ENCODE measurements around the gene ZNF414. TPM values are rescaled to one million over a fixed set of nuclear protein-coding genes. Genes with fewer than 3 reads are reported as not detected.
A peak's percentile ranks its signal among the peaks of the same experiment; 100 is the strongest.

Gene ZNF414
- total RNA-seq, 1 donor from 2014 or later, result 22.9 TPM

GRCh38 chr19:8529369-8530006 lies 15.5 kb upstream of the ZNF414 start:
- H3K27ac Mint-ChIP-seq (ENCODE audit: unreplicated experiment), result no peak overlapping the region
- peaks cover 18% of the 10 kb centered on the region for H3K36me3 Mint-ChIP-seq (ENCODE audit: low read depth, unreplicated experiment)
- peak overlapping the region; percentile 45 for H3K4me3 Mint-ChIP-seq (ENCODE audit: unreplicated experiment)
- H3K4me1 Mint-ChIP-seq (ENCODE audit: unreplicated experiment), result peaks cover 7% of the 10 kb centered on the region
- DNase-seq (ENCODE audit: low spot score), result no peak
- peaks cover 6% of the 10 kb centered on the region for H3K27me3 Mint-ChIP-seq (ENCODE audit: unreplicated experiment)
- TF ChIP-seq, protein P1, sequence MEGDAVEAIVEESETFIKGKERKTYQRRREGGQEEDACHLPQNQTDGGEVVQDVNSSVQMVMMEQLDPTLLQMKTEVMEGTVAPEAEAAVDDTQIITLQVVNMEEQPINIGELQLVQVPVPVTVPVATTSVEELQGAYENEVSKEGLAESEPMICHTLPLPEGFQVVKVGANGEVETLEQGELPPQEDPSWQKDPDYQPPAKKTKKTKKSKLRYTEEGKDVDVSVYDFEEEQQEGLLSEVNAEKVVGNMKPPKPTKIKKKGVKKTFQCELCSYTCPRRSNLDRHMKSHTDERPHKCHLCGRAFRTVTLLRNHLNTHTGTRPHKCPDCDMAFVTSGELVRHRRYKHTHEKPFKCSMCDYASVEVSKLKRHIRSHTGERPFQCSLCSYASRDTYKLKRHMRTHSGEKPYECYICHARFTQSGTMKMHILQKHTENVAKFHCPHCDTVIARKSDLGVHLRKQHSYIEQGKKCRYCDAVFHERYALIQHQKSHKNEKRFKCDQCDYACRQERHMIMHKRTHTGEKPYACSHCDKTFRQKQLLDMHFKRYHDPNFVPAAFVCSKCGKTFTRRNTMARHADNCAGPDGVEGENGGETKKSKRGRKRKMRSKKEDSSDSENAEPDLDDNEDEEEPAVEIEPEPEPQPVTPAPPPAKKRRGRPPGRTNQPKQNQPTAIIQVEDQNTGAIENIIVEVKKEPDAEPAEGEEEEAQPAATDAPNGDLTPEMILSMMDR (IDR thresholded peaks at IDR 0.05; ENCODE audit: unreplicated experiment), result no peak
- no peaks in the 10 kb centered on the region for H3K9me3 Mint-ChIP-seq (ENCODE audit: unreplicated experiment)

GRCh38 chr19:8528500-8528899 lies 14.5 kb upstream of the ZNF414 start:
- H3K36me3 Mint-ChIP-seq (ENCODE audit: low read depth, unreplicated experiment), result peaks cover 18% of the 10 kb centered on the region
- H3K4me3 Mint-ChIP-seq (ENCODE audit: unreplicated experiment), result peak overlapping the region; percentile 43
- no peak for DNase-seq (ENCODE audit: low spot score)
- peak overlapping the region; percentile 5 for H3K27ac Mint-ChIP-seq (ENCODE audit: unreplicated experiment)
- no peaks in the 10 kb centered on the region for H3K9me3 Mint-ChIP-seq (ENCODE audit: unreplicated experiment)
- H3K4me1 Mint-ChIP-seq (ENCODE audit: unreplicated experiment), result peaks cover 7% of the 10 kb centered on the region
- peaks cover 6% of the 10 kb centered on the region for H3K27me3 Mint-ChIP-seq (ENCODE audit: unreplicated experiment)
- TF ChIP-seq, protein P1 (IDR thresholded peaks at IDR 0.05; ENCODE audit: unreplicated experiment), result no peak

- Mint-ChIP-seq H3K4me3 (ENCODE audit: unreplicated experiment) (peak overlapping the region; percentile 91), H3K27ac (ENCODE audit: unreplicated experiment) (peak overlapping the region; percentile 34), H3K4me1 (ENCODE audit: unreplicated experiment) (peaks cover 7% of the 10 kb centered on the region), H3K9me3 (ENCODE audit: unreplicated experiment) (no peaks in the 10 kb centered on the region), H3K27me3 (ENCODE audit: unreplicated experiment) (peaks cover 7% of the 10 kb centered on the region), H3K36me3 (ENCODE audit: low read depth, unreplicated experiment) (peaks cover 18% of the 10 kb centered on the region)
- peak; percentile 94 for DNase-seq (ENCODE audit: low spot score)
- TF ChIP-seq, protein P1 (IDR thresholded peaks at IDR 0.05; ENCODE audit: unreplicated experiment), result no peak
These were observed 12.6 kb upstream of the ZNF414 start for GRCh38 chr19:8526345-8527091.

DNA sequence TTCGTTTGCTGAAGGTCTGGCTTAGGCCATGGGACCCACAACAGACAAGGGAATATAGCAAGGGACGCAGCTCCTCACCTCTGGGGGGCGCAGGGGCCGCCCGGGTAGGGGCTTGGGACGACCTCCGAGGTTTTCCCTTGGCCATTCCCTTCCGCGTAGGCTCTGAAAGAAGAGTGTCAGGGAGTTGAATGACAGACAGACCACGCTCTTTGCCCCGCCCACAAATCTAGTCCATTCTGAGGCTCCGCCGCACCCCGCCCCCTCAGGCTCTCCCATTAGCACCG lies 11.4 kb upstream of the ZNF414 start:
- TF ChIP-seq, protein P1 (IDR thresholded peaks at IDR 0.05; ENCODE audit: unreplicated experiment), result peak; percentile 35
- peaks cover 18% of the 10 kb centered on the region for H3K36me3 Mint-ChIP-seq (ENCODE audit: low read depth, unreplicated experiment)
- peaks cover 7% of the 10 kb centered on the region for H3K4me1 Mint-ChIP-seq (ENCODE audit: unreplicated experiment)
- H3K9me3 Mint-ChIP-seq (ENCODE audit: unreplicated experiment), result no peaks in the 10 kb centered on the region
- no peak overlapping the region for H3K27ac Mint-ChIP-seq (ENCODE audit: unreplicated experiment)
- DNase-seq (ENCODE audit: low spot score), result no peak
- no peak overlapping the region for H3K4me3 Mint-ChIP-seq (ENCODE audit: unreplicated experiment)
- H3K27me3 Mint-ChIP-seq (ENCODE audit: unreplicated experiment), result peaks cover 7% of the 10 kb centered on the region

GRCh38 chr19:8519388-8519787 lies 5.4 kb upstream of the ZNF414 start:
- no peak for DNase-seq (ENCODE audit: low spot score)
- H3K27me3 Mint-ChIP-seq (ENCODE audit: unreplicated experiment), result peaks cover 22% of the 10 kb centered on the region
- H3K4me1 Mint-ChIP-seq (ENCODE audit: unreplicated experiment), result peaks cover 7% of the 10 kb centered on the region
- TF ChIP-seq, protein P1 (IDR thresholded peaks at IDR 0.05; ENCODE audit: unreplicated experiment), result no peak
- no peak overlapping the region for H3K4me3 Mint-ChIP-seq (ENCODE audit: unreplicated experiment)
- peaks cover 5% of the 10 kb centered on the region for H3K36me3 Mint-ChIP-seq (ENCODE audit: low read depth, unreplicated experiment)
- no peaks in the 10 kb centered on the region for H3K9me3 Mint-ChIP-seq (ENCODE audit: unreplicated experiment)
- no peak overlapping the region for H3K27ac Mint-ChIP-seq (ENCODE audit: unreplicated experiment)
